HL-60 (cell line): ENCODE data around the gene PITPNM3.

Experiments
- GABPA ChIP-seq: IDR thresholded peaks from 2 replicates; pipeline ENCODE4 v1.6.1; 2012; ENCODE audit warnings: low read depth
- POLR2AphosphoS5 ChIP-seq: IDR thresholded peaks from 2 replicates; pipeline ENCODE4 v1.6.1; 2012; ENCODE audit warnings: low read depth
- TF ChIP-seq, protein P1 (sequence below): IDR thresholded peaks from one replicate; pipeline ENCODE4 v1.5.1; 2011; ENCODE audit warnings: low read length, control low read depth, inconsistent platforms; ENCODE audit not compliant: insufficient read depth
- TF ChIP-seq, protein P2 (sequence below): IDR thresholded peaks from 2 replicates; pipeline ENCODE4 v1.6.1; 2012; ENCODE audit warnings: low read depth; ENCODE audit not compliant: insufficient replicate concordance

DNA sequence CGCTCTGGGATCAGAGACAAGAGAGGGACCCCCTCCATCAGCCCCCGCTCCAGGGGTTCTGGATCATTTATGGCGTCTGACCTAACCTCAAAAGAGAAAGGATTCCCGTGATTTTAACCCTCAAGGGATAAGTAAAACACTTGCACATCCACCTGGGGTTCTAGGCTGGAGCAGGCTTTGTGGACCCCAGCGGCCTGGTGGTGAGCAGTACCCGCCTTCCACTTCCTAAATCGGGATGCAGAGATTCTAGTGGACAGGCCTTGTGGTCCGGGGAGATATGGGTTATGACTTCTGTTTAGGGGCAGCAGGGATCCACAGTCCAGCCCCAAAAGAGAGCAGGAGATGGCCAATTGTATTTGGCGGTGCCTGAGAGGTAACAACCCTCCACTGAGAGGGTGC lies 684 bp upstream of the PITPNM3 start:
- TF ChIP-seq GABPA: no peak
- TF ChIP-seq, protein P1, sequence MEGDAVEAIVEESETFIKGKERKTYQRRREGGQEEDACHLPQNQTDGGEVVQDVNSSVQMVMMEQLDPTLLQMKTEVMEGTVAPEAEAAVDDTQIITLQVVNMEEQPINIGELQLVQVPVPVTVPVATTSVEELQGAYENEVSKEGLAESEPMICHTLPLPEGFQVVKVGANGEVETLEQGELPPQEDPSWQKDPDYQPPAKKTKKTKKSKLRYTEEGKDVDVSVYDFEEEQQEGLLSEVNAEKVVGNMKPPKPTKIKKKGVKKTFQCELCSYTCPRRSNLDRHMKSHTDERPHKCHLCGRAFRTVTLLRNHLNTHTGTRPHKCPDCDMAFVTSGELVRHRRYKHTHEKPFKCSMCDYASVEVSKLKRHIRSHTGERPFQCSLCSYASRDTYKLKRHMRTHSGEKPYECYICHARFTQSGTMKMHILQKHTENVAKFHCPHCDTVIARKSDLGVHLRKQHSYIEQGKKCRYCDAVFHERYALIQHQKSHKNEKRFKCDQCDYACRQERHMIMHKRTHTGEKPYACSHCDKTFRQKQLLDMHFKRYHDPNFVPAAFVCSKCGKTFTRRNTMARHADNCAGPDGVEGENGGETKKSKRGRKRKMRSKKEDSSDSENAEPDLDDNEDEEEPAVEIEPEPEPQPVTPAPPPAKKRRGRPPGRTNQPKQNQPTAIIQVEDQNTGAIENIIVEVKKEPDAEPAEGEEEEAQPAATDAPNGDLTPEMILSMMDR: no peak
- TF ChIP-seq POLR2AphosphoS5: no peak
- TF ChIP-seq, protein P2, sequence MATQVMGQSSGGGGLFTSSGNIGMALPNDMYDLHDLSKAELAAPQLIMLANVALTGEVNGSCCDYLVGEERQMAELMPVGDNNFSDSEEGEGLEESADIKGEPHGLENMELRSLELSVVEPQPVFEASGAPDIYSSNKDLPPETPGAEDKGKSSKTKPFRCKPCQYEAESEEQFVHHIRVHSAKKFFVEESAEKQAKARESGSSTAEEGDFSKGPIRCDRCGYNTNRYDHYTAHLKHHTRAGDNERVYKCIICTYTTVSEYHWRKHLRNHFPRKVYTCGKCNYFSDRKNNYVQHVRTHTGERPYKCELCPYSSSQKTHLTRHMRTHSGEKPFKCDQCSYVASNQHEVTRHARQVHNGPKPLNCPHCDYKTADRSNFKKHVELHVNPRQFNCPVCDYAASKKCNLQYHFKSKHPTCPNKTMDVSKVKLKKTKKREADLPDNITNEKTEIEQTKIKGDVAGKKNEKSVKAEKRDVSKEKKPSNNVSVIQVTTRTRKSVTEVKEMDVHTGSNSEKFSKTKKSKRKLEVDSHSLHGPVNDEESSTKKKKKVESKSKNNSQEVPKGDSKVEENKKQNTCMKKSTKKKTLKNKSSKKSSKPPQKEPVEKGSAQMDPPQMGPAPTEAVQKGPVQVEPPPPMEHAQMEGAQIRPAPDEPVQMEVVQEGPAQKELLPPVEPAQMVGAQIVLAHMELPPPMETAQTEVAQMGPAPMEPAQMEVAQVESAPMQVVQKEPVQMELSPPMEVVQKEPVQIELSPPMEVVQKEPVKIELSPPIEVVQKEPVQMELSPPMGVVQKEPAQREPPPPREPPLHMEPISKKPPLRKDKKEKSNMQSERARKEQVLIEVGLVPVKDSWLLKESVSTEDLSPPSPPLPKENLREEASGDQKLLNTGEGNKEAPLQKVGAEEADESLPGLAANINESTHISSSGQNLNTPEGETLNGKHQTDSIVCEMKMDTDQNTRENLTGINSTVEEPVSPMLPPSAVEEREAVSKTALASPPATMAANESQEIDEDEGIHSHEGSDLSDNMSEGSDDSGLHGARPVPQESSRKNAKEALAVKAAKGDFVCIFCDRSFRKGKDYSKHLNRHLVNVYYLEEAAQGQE: no peak
